Mesodermal cell (in vitro differentiated cells): ENCODE measurements around the gene CCL19.

Source experiments
- H3K27ac ChIP-seq: 2 replicates; pipeline ENCODE4 v1.7.0; 2013; ENCODE audit warnings: mild to moderate bottlenecking, low read depth, low read length, moderate library complexity; ENCODE audit not compliant: severe bottlenecking
- H3K36me3 ChIP-seq: 2 replicates; pipeline ENCODE4 v1.7.1; 2013; ENCODE audit warnings: mild to moderate bottlenecking, low read length, moderate library complexity; ENCODE audit not compliant: control insufficient read depth, insufficient read depth
- H3K4me1 ChIP-seq: one replicate; pipeline ENCODE4 v1.7.1; 2013; ENCODE audit warnings: mild to moderate bottlenecking, low read length; ENCODE audit not compliant: insufficient read depth, control insufficient read depth, poor library complexity, severe bottlenecking
- H3K4me3 ChIP-seq: 2 replicates; pipeline ENCODE4 v1.7.0; 2013; ENCODE audit warnings: low read length, control low read depth, mild to moderate bottlenecking; ENCODE audit not compliant: insufficient read depth, poor library complexity, severe bottlenecking; ENCODE audit errors: extremely low read depth
- H3K9me3 ChIP-seq: 2 replicates; pipeline ENCODE4 v1.7.1; 2013; ENCODE audit warnings: mild to moderate bottlenecking, low read length, moderate library complexity; ENCODE audit not compliant: control insufficient read depth
- WGBS, 2 experiments: methylation state at CpG; one replicate each; pipeline ENCODE4 v1.1.5; 2013; ENCODE audit warnings: missing lambda C conversion rate in 2 of 2; ENCODE audit not compliant: insufficient coverage in 2 of 2; 5-methylcytosine and 5-hydroxymethylcytosine counted together

The CCL19 gene

DNA sequence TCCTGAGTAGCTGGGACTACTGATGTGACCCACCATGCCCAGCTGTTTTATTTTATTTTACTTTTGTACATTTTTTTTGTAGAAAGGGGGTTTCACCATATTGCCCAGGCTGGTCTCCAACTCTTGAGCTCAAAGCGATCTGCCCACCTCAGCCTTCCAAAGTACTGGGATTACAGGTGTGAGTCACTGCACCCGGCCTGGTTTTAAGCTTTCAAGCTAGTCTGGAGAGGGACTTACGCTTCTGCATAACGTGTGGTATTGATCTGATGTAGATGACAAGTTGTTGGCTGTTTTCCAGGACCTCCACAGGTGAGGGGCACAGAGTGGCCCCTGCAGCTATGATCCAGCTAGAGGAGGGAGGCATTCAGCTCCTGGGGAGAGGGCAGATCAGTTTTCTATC, 25.6 kb upstream of the CCL19 start:
- H3K4me1 ChIP-seq, result no peaks in the 10 kb centered on the region
- no peak overlapping the region for H3K4me3 ChIP-seq
- H3K27ac ChIP-seq, result no peak overlapping the region
- H3K9me3 ChIP-seq, result no peaks in the 10 kb centered on the region
- 86 to 96% methylated on average over 4 of the region's 4 CpGs for WGBS, 2 experiments
- H3K36me3 ChIP-seq, result no peaks in the 10 kb centered on the region

DNA sequence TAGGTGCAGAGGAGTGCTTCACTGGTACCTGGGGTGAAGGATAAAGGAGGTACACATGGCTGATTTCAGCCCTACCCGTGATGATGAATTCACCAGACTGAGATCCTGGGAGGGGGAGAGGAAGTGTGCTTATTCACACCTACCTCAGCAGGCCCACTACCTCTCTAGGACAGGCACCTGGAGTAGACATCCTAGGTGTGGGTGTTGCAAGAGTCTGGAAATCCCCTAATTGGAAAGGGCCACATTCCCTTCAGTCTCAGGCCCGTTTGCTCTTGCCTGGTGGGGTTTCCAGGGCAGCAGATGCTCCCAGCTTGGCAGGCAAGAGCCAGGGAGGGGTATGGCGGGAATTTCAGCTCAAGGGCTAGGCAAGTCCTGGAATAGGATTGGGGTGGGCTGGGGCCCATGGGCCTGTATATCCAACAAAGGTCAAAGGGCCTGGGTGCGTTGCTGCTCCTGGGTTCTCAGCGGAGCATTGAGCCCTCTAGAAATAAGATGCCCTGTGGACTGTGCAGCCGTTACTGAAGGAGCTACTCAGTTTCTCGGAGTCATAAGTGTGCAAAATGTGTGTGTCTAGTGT, 24.7 kb upstream of the CCL19 start:
- Histone ChIP-seq H3K4me3 (no peak overlapping the region), H3K4me1 (no peaks in the 10 kb centered on the region), H3K9me3 (no peaks in the 10 kb centered on the region), H3K27ac (no peak overlapping the region), H3K36me3 (no peaks in the 10 kb centered on the region)
- 93 to 94% methylated on average over 5 to 7 of the region's 7 CpGs for WGBS, 2 experiments

DNA sequence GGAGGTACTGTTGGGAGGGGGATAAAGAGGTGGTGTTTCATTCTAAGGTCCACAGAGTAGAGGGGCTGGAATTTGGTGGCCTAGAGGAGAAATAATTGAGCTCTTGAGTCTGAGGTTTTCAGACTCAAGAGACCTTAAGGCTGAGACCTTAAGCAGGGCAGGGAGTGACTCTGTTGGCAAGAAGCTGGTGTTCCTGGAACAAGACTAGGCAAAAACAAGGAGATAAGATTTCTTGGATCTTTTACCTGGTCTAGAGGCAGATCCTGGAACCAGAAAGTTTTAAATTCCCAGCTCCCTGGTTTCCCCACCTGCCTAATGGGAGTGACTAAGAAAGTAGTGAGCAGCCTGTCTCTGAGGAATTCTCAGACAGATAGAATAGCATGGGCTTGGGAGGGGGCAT, 22.9 kb upstream of the CCL19 start:
- H3K27ac ChIP-seq, result no peak overlapping the region
- no peaks in the 10 kb centered on the region for H3K36me3 ChIP-seq
- no peaks in the 10 kb centered on the region for H3K4me1 ChIP-seq
- no peaks in the 10 kb centered on the region for H3K9me3 ChIP-seq
- H3K4me3 ChIP-seq, result no peak overlapping the region

DNA sequence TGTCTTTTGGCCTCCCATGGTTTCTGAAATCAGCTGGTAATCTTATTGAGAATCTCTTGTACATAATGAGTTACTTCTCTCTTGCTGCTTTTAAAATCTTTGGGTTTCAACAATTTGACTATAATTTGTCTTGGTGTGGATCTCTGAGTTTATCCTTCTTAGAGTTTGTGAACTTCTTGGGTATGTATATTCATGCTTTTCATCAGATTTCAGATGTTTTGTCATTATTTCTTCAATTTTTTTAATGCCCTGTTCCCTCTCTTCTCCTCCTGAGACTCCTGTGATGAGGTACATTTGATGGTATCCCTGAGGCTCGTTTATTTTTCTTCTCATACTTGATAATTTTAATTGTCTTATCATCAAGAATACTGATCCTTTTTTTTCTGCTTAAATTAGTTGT, 21.1 kb upstream of the CCL19 start:
- Histone ChIP-seq H3K4me3 (no peak overlapping the region), H3K4me1 (no peaks in the 10 kb centered on the region), H3K27ac (no peak overlapping the region), H3K9me3 (no peaks in the 10 kb centered on the region), H3K36me3 (no peaks in the 10 kb centered on the region)
- no CpG with 5 or more reads among the region's 1 CpG for WGBS, 2 experiments

DNA sequence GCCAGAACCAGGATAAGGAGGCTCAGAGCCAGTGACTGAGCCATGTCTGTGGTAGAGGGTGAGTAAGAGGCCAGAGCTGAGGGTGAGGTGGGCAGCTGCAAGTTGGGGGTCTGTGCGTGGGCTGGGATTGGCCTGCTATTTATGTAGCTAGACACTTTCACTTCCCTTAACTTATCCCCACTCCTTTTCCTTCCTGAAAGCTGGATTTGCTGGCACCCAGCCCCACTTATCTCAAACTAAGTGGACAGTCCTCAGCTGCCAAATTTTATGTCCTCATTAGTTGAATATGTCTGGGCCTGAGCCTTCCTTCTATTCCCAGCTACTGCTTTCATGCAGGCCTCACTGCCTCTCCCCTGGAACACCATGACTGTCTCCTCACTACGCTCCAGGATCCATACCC, 18.9 kb upstream of the CCL19 start, which contains the start of gene CCL21:
Gene CCL21, minus strand, starts transcription at position 114 of the 400 bp plus-strand sequence. Its CDS starts 70 bp downstream, at position 44.
- Histone ChIP-seq H3K9me3 (no peaks in the 10 kb centered on the region), H3K27ac (no peak within 1 kb of the TSS), H3K36me3 (no peaks in the 10 kb centered on the region), H3K4me3 (no peak within 1 kb of the TSS), H3K4me1 (no peaks in the 10 kb centered on the region)
- 100% methylated on average over 1 of the region's 2 CpGs; no CpG with 5 or more reads in 1 of the 2 experiments for WGBS, 2 experiments

DNA sequence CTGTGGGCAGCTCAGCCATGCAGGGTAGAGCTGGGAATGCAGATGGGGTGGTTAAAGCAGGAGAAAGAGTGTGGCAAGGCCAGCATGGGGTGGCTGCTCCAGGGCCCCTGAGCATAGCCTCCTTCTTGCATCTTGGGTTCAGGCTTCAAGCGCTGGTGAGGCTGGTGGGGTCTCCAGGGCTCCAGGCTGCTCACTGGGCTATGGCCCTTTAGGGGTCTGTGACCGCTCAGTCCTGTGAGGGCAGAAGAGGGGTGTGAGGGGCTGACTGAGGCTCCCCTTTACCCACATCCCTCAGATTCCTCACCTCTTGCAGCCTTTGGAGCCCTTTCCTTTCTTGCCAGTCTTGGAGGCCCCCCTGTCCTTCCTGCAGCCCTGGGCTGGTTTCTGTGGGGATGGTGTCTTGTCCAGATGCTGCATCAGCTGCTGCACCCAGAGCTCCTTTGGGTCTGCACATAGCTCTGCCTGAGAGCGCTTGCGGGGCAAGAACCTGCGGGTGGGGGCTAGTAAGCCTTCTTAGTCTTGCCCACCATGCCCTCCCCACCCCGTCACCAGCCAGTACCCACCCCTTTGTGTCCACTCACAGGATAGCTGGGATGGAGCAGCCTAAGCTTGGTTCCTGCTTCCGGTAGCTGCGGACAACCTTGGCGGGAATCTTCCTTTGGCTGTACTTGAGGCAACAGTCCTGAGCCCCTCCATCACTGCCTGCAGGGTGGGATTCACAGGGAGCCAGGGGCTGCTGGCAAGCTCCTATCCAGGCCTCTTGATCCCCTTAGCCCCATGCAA, 18.3 kb upstream of the CCL19 start:
- H3K4me3 ChIP-seq, result no peak overlapping the region
- H3K4me1 ChIP-seq, result no peaks in the 10 kb centered on the region
- no peaks in the 10 kb centered on the region for H3K36me3 ChIP-seq
- WGBS, 2 experiments, result 90 to 99% methylated on average over 6 to 7 of the region's 9 CpGs
- H3K9me3 ChIP-seq, result no peaks in the 10 kb centered on the region
- no peak overlapping the region for H3K27ac ChIP-seq

DNA sequence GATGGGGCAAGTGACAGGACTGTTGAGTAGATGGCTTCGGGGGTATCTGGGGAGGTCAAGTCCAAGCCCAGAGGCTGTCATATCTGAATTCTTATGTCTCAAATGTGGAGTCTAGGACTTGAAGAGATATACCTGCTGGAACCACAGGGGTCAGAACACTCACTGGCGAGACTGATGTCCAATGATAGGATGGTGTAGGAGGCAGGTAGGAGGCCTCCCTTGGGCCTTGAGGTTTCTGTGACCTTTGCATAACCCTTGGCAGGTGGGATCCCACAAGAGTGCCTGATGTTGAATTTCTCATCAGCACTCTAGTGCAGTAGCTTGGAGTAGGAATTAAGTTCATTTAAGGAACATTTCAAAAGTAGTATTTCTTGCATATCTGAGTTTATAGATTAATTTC, 16.1 kb upstream of the CCL19 start:
- Histone ChIP-seq H3K27ac (no peak overlapping the region), H3K36me3 (no peaks in the 10 kb centered on the region), H3K4me1 (no peaks in the 10 kb centered on the region), H3K9me3 (no peaks in the 10 kb centered on the region), H3K4me3 (no peak overlapping the region)
- 89 to 94% methylated on average over 2 of the region's 2 CpGs for WGBS, 2 experiments

DNA sequence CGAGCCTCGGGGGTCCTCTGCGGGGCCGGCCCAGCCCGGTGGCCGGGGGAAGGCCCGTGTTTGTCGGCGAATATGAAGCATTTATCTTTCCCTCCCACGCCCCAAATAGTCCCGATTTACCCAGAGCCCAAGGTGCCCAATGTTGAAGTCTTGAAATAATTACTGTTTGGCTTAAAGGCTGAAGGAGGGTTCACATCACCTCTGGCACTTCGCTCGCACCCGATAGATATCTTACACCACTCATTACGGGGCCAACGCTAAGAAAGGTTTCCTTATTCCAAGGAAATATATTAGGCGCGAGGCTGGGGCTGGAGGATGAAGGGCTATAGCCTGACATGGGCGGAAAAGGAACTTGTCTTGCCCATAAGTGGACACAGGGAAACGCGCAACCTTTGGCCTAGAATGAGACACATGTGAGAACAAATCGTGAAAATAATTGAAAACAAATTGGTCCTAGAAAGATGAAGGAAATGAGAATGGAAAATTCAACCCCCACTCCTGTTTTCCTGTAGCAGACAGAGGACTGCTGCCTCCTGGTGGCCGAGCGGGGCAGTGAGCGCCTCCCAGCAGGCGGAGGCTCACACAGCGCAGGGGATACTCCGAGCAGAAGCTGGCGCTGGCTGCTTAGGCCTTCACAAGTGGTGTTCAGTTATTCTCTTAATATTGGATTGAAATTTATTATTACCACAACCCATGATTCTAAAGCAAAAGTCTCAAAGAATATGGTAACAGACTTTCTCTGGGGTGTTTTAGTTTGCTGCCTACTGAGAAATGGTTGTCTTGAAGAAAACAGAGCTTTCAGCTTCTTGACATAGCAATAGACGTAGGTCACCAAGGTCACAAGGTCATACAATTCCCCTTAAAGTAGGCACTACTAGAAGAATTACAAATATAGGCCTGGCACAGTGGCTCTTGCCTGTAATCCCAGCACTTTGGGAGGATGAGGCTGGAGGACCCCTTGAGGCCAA, 11.0 kb upstream of the CCL19 start:
- WGBS, 2 experiments, result 20% methylated on average over 13 to 22 of the region's 30 CpGs
- peak overlapping the region; percentile 45 for H3K4me3 ChIP-seq
- no peak overlapping the region for H3K27ac ChIP-seq
- no peaks in the 10 kb centered on the region for H3K9me3 ChIP-seq
- no peaks in the 10 kb centered on the region for H3K36me3 ChIP-seq
- no peaks in the 10 kb centered on the region for H3K4me1 ChIP-seq

DNA sequence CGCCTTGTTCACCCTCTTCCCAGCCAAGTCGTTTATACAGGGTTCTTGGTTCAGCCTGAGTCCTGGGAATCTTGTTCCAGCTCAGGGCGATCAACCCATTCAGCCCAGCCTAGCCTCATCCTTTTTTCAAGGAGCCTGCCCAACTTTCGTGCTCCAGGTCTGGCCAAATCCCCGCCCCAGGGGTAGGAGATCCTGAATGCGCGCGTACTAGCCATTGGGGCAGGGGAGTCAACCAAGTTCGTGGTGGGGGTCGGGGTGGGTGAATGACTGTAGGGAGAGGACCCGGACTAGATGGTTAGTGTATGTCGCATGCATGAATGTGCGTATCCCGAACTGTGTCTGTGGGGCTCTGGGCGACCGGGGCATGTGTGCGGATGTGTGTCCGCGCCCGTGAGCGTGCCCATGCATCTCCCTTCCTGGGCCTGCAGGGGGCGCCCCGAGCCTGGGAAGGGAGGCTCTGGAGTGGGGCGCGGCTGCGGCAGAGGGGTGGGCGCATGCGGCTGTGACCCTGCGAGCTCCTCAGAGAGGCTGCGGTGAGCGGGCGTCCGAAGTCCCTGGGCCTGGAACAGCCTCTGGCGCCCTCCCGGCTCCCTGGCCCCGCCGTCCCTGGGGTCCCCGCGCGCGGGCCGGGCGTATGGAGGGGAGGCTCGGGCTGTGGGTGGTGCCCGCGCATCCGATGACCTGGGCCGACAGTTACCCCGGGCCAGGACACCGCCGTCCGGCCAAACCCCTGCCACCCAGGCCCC, 10.1 kb upstream of the CCL19 start:
- Histone ChIP-seq H3K27ac (no peak overlapping the region), H3K4me3 (peak overlapping the region; percentile 45), H3K9me3 (no peaks in the 10 kb centered on the region), H3K4me1 (no peaks in the 10 kb centered on the region), H3K36me3 (no peaks in the 10 kb centered on the region)
- WGBS, 2 experiments, result 12 to 16% methylated on average over 36 to 52 of the region's 52 CpGs

DNA sequence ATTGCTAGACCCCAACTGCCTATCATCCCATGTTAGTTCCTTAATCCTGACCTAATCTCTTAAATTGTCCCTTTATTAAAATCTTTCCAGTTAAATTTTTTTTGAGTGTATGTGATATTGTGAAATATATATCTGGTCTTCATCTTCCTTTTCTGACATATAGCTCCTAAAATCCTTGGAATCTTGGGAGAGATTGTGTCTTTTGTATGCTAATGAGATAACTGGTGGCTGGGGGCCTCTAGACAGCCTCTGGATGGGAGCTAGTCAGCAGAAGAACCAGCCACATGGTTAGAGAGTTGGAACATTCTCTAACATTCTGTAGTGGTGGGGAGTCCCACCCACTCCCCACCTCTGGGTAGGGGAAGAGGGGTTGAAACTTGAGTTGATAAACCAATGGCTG, 3.7 kb upstream of the CCL19 start:
- H3K27ac ChIP-seq, result no peak overlapping the region
- H3K9me3 ChIP-seq, result no peaks in the 10 kb centered on the region
- H3K36me3 ChIP-seq, result no peaks in the 10 kb centered on the region
- no peak overlapping the region for H3K4me3 ChIP-seq
- no peaks in the 10 kb centered on the region for H3K4me1 ChIP-seq
